Astrocyte (in vitro differentiated cells and primary cell): ENCODE results near the gene RFX1. TPM values are rescaled to one million over a fixed set of nuclear protein-coding genes. Genes with fewer than 3 reads are reported as not detected.

ENCODE experiments used
- DNase-seq: peaks from one replicate; pipeline ENCODE4 v3.0.0-alpha.2; 2010; ENCODE audit warnings: low read depth
- FAIRE-seq: peaks from 2 replicates; lab custom pipeline; 2011; peaks lifted over from hg19 to GRCh38; lab: Jason Lieb, UNC
- H2AFZ ChIP-seq: 2 replicates; pipeline ENCODE4 v1.6.0; 2012; ENCODE audit warnings: low read depth, low read length, inconsistent platforms
- H3K27ac ChIP-seq: 2 replicates; pipeline ENCODE4 v1.5.1; 2011; ENCODE audit warnings: low read depth, low read length, inconsistent platforms
- H3K27me3 ChIP-seq: 2 replicates; pipeline ENCODE4 v1.6.0; 2011; ENCODE audit warnings: low read length, inconsistent platforms; ENCODE audit not compliant: insufficient read depth
- H3K36me3 ChIP-seq: 2 replicates; pipeline ENCODE4 v1.5.1; 2011; ENCODE audit warnings: low read length, inconsistent platforms; ENCODE audit not compliant: insufficient read depth
- H3K4me1 ChIP-seq: 2 replicates; pipeline ENCODE4 v1.5.1; 2011; ENCODE audit warnings: low read length, inconsistent platforms; ENCODE audit not compliant: insufficient read depth
- H3K4me2 ChIP-seq: 2 replicates; pipeline ENCODE4 v1.6.0; 2012; ENCODE audit warnings: low read length, inconsistent platforms
- H3K4me3 ChIP-seq: 2 replicates; pipeline ENCODE4 v1.5.1; 2011; ENCODE audit warnings: low read depth, mild to moderate bottlenecking, low read length, inconsistent platforms; ENCODE audit not compliant: insufficient read depth
- H3K79me2 ChIP-seq: 2 replicates; pipeline ENCODE4 v1.6.0; 2012; ENCODE audit warnings: mild to moderate bottlenecking, low read length, inconsistent platforms; ENCODE audit not compliant: insufficient read depth
- H3K9ac ChIP-seq: 2 replicates; pipeline ENCODE4 v1.6.0; 2012; ENCODE audit warnings: mild to moderate bottlenecking, low read length, inconsistent platforms
- H3K9me3 ChIP-seq: 2 replicates; pipeline ENCODE4 v1.5.1; 2012; ENCODE audit warnings: low read depth, mild to moderate bottlenecking, low read length, inconsistent platforms; ENCODE audit not compliant: insufficient read depth
- H4K20me1 ChIP-seq: 2 replicates; pipeline ENCODE4 v1.6.0; 2012; ENCODE audit warnings: low read length, inconsistent platforms; ENCODE audit not compliant: insufficient read depth
- H3K27ac Mint-ChIP-seq: one replicate; pipeline ENCODE4 v1.8.0; 2021; ENCODE audit warnings: mild to moderate bottlenecking, mixed read lengths; ENCODE audit not compliant: unreplicated experiment
- H3K27me3 Mint-ChIP-seq: one replicate; pipeline ENCODE4 v1.8.0; 2021; ENCODE audit warnings: low read depth, mixed read lengths; ENCODE audit not compliant: unreplicated experiment
- H3K36me3 Mint-ChIP-seq: one replicate; pipeline ENCODE4 v1.8.0; 2021; ENCODE audit warnings: low read depth, mixed read lengths; ENCODE audit not compliant: unreplicated experiment
- H3K4me1 Mint-ChIP-seq: one replicate; pipeline ENCODE4 v1.8.0; 2021; ENCODE audit warnings: low read depth, mixed read lengths; ENCODE audit not compliant: unreplicated experiment
- H3K4me3 Mint-ChIP-seq: one replicate; pipeline ENCODE4 v1.8.0; 2021; ENCODE audit warnings: mild to moderate bottlenecking, moderate library complexity, mixed read lengths; ENCODE audit not compliant: unreplicated experiment
- H3K9me3 Mint-ChIP-seq: one replicate; pipeline ENCODE4 v1.8.0; 2021; ENCODE audit warnings: mild to moderate bottlenecking, mixed read lengths; ENCODE audit not compliant: unreplicated experiment
- CTCF ChIP-seq: IDR thresholded peaks from 2 replicates; pipeline ENCODE4 v1.5.1; 2011; ENCODE audit warnings: low read depth, mild to moderate bottlenecking, inconsistent platforms, low read length, moderate library complexity; ENCODE audit not compliant: insufficient read depth
- EZH2 ChIP-seq: IDR thresholded peaks from 2 replicates; pipeline ENCODE4 v1.6.1; 2012; ENCODE audit warnings: mild to moderate bottlenecking, low read length, inconsistent platforms; ENCODE audit not compliant: insufficient read depth
- total RNA-seq: library from RNA; stranded (reverse); gene quantifications from 2 replicates; pipeline ENCODE4 v1.2.1, GENCODE V29; 2021

Gene RFX1
- total RNA-seq, 1 donor from 2014 or later: 11.8 TPM

GRCh38 chr19:13951799-13952153, 54.3 kb downstream of the RFX1 start:
- Histone ChIP-seq H2AFZ (peak overlapping the region; percentile 55), H3K36me3 (peaks cover 6% of the 10 kb centered on the region), H3K9me3 (no peaks in the 10 kb centered on the region), H3K79me2 (peaks cover 19% of the 10 kb centered on the region), H3K4me1 (peaks cover 7% of the 10 kb centered on the region), H4K20me1 (peaks cover 18% of the 10 kb centered on the region), H3K4me3 (peak overlapping the region; percentile 57), H3K27ac (no peak overlapping the region), H3K9ac (no peak overlapping the region), H3K4me2 (peak overlapping the region; percentile 80), H3K27me3 (no peaks in the 10 kb centered on the region)
- DNase-seq (no peak), FAIRE-seq (no peak)
- Mint-ChIP-seq H3K36me3 (peaks cover 6% of the 10 kb centered on the region), H3K27me3 (no peaks in the 10 kb centered on the region), H3K9me3 (no peaks in the 10 kb centered on the region), H3K4me3 (peak overlapping the region; percentile 89), H3K27ac (peak overlapping the region; percentile 62), H3K4me1 (peaks cover 3% of the 10 kb centered on the region)
- TF ChIP-seq EZH2 (no peak), CTCF (no peak)

GRCh38 chr19:13951043-13951442, 55.1 kb downstream of the RFX1 start:
- Mint-ChIP-seq H3K27me3 (no peaks in the 10 kb centered on the region), H3K27ac (no peak overlapping the region), H3K9me3 (no peaks in the 10 kb centered on the region), H3K4me3 (no peak overlapping the region), H3K36me3 (peaks cover 6% of the 10 kb centered on the region), H3K4me1 (peaks cover 3% of the 10 kb centered on the region)
- Histone ChIP-seq H3K4me1 (peaks cover 7% of the 10 kb centered on the region), H3K27me3 (no peaks in the 10 kb centered on the region), H3K9me3 (no peaks in the 10 kb centered on the region), H2AFZ (no peak overlapping the region), H3K9ac (no peak overlapping the region), H4K20me1 (peaks cover 18% of the 10 kb centered on the region), H3K79me2 (peaks cover 19% of the 10 kb centered on the region), H3K36me3 (no peaks in the 10 kb centered on the region), H3K4me3 (no peak overlapping the region), H3K4me2 (no peak overlapping the region), H3K27ac (no peak overlapping the region)
- no peak for DNase-seq
- TF ChIP-seq CTCF: no peak
- no peak for TF ChIP-seq EZH2
- FAIRE-seq: no peak

GRCh38 chr19:13946414-13946813, 59.7 kb downstream of the RFX1 start:
- no peak overlapping the region for H3K4me2 ChIP-seq
- no peaks in the 10 kb centered on the region for H3K79me2 ChIP-seq
- FAIRE-seq: no peak
- Mint-ChIP-seq H3K27me3 (peaks cover 3% of the 10 kb centered on the region), H3K4me1 (no peaks in the 10 kb centered on the region), H3K9me3 (peaks cover 4% of the 10 kb centered on the region), H3K4me3 (no peak overlapping the region), H3K36me3 (no peaks in the 10 kb centered on the region), H3K27ac (no peak overlapping the region)
- no peak for TF ChIP-seq EZH2
- no peak for TF ChIP-seq CTCF
- no peak overlapping the region for H2AFZ ChIP-seq
- H3K9me3 ChIP-seq: no peaks in the 10 kb centered on the region
- peaks cover 3% of the 10 kb centered on the region for H3K27me3 ChIP-seq
- DNase-seq: no peak
- no peak overlapping the region for H3K9ac ChIP-seq
- no peaks in the 10 kb centered on the region for H3K36me3 ChIP-seq
- no peaks in the 10 kb centered on the region for H3K4me1 ChIP-seq
- no peak overlapping the region for H3K4me3 ChIP-seq
- no peak overlapping the region for H3K27ac ChIP-seq
- no peaks in the 10 kb centered on the region for H4K20me1 ChIP-seq
